ENCODE measurements around the gene CD47. TPM values are rescaled to one million over a fixed set of nuclear protein-coding genes. Genes with fewer than 3 reads are reported as not detected.

CD47 gene
- polyA plus RNA-seq, 1 of the 3 experiments (the other 2 are of a cell fraction) = 19.6 TPM

GRCh38 chr3:108013141-108014055 lies 77.4 kb downstream of the CD47 start (continued):
- no peak for TF ChIP-seq FOXM1 (IDR thresholded peaks at IDR 0.05; ENCODE audit: low read depth)
- TF ChIP-seq MEF2A (IDR thresholded peaks at IDR 0.05; ENCODE audit: borderline replicate concordance, low read depth) = no peak
- TF ChIP-seq EP300 (IDR thresholded peaks at IDR 0.05; ENCODE audit: borderline replicate concordance in 1 of 2, low read depth in 1 of 2, low read length in 1 of 2) = no peak
- no peak for TF ChIP-seq REST (IDR thresholded peaks at IDR 0.05; ENCODE audit: low read depth, low read length)
- TF ChIP-seq ELF1 (IDR thresholded peaks at IDR 0.05) = no peak
- no peak for TF ChIP-seq PBX3 (IDR thresholded peaks at IDR 0.05)
- no peak for TF ChIP-seq YY1 (IDR thresholded peaks at IDR 0.05; ENCODE audit: low read depth)

- H3K4me1 ChIP-seq (ENCODE audit: control insufficient read depth in 1 of 2, insufficient read depth in 2 of 2, low read depth in 1 of 2, low read length in 1 of 2) = no peaks in the 10 kb centered on the region; a peak in 1 of 4 replicates
- no peaks in the 10 kb centered on the region for H3K9me3 ChIP-seq
- H3K36me3 ChIP-seq (replicated peaks in 1 of 2; ENCODE audit: control insufficient read depth in 1 of 2, insufficient read depth in 2 of 2, low read length in 1 of 2) = no peaks in the 10 kb centered on the region
- H2AFZ ChIP-seq (ENCODE audit: low read depth) = no peak overlapping the region
- no peaks in the 10 kb centered on the region for H3K9me2 ChIP-seq
- CTCF ChIA-PET = no interaction called here
- no peak overlapping the region for H3K27ac ChIP-seq (ENCODE audit: low read depth in 2 of 2, low read length in 1 of 2)
- DNase-seq = no peak
- H3K4me2 ChIP-seq = no peak overlapping the region
- no peak overlapping the region for H3K9ac ChIP-seq
- no peak overlapping the region for H3K4me3 ChIP-seq (ENCODE audit: low read depth in 2 of 2, low read length in 1 of 2)
- H3K27me3 ChIP-seq (ENCODE audit: insufficient read depth) = no peaks in the 10 kb centered on the region
- POLR2A ChIA-PET = no interaction called here
- peaks cover 12% of the 10 kb centered on the region for H3F3A ChIP-seq (replicated peaks; ENCODE audit: insufficient read depth)
- no peak for TF ChIP-seq ELF1 (IDR thresholded peaks at IDR 0.05)
- H4K20me1 ChIP-seq (ENCODE audit: insufficient read depth) = no peaks in the 10 kb centered on the region
- 86% methylated on average over 8 of the region's 8 CpGs for WGBS (ENCODE audit: low lambda C conversion rate)
- no peaks in the 10 kb centered on the region for H3K79me2 ChIP-seq (ENCODE audit: insufficient read depth)
Observed at GRCh38 chr3:108012304-108012703, 78.5 kb downstream of the CD47 start.

- Histone ChIP-seq H3K4me1 (ENCODE audit: control insufficient read depth in 1 of 2, insufficient read depth in 2 of 2, low read depth in 1 of 2, low read length in 1 of 2) (no peaks in the 10 kb centered on the region; a peak in 1 of 4 replicates), H3K79me2 (ENCODE audit: insufficient read depth) (no peaks in the 10 kb centered on the region), H2AFZ (ENCODE audit: low read depth) (no peak overlapping the region), H3K4me3 (ENCODE audit: low read depth in 2 of 2, low read length in 1 of 2) (no peak overlapping the region), H3K9me3 (no peaks in the 10 kb centered on the region), H4K20me1 (ENCODE audit: insufficient read depth) (no peaks in the 10 kb centered on the region), H3K9me2 (no peaks in the 10 kb centered on the region), H3K27me3 (ENCODE audit: insufficient read depth) (no peaks in the 10 kb centered on the region), H3K27ac (ENCODE audit: low read depth in 2 of 2, low read length in 1 of 2) (no peak overlapping the region), H3K9ac (no peak overlapping the region), H3K36me3 (replicated peaks in 1 of 2; ENCODE audit: control insufficient read depth in 1 of 2, insufficient read depth in 2 of 2, low read length in 1 of 2) (no peaks in the 10 kb centered on the region), H3K4me2 (no peak overlapping the region), H3F3A (replicated peaks; ENCODE audit: insufficient read depth) (peaks cover 12% of the 10 kb centered on the region)
- ChIA-PET POLR2A (no interaction called here), CTCF (no interaction called here)
- TF ChIP-seq PBX3 (IDR thresholded peaks at IDR 0.05) (no peak), FOSL2 (IDR thresholded peaks at IDR 0.05; ENCODE audit: borderline replicate concordance, low read depth) (no peak), SMC3 (IDR thresholded peaks at IDR 0.05; ENCODE audit: low read depth, low read length) (no peak), FOXJ3 (CRISPR knock-in tag; IDR thresholded peaks at IDR 0.05) (no peak), NRF1 (IDR thresholded peaks at IDR 0.05; ENCODE audit: low read depth, low read length) (no peak), REST (IDR thresholded peaks at IDR 0.05; ENCODE audit: low read depth, low read length) (no peak), YY1 (IDR thresholded peaks at IDR 0.05; ENCODE audit: low read depth) (no peak), IRF3 (IDR thresholded peaks at IDR 0.05; ENCODE audit: low read depth, low read length) (no peak)
- 60% methylated on average over 4 of the region's 4 CpGs for WGBS (ENCODE audit: low lambda C conversion rate)
- DNase-seq = no peak
Observed at GRCh38 chr3:108011616-108012015, 79.2 kb downstream of the CD47 start.

Data from SK-N-SH (cell line).